HL-60 (cell line): ENCODE measurements around the gene ZNF766.
A peak's percentile ranks its signal among the peaks of the same experiment; 100 is the strongest.

Experiments used
- DNase-seq, 2 experiments: peaks; one replicate each; pipeline ENCODE4 v3.0.0-alpha.2; 2010 to 2020; ENCODE audit warnings: low read depth in 1 of 2, low spot score in 1 of 2
- H3K27ac ChIP-seq: fragments of 250-450 bp; sonication (Bioruptor Pico); replicated peaks from 2 replicates; pipeline ENCODE4 v1.5.1; 2020; ENCODE audit warnings: mild to moderate bottlenecking, moderate library complexity
- H3K27me3 ChIP-seq: fragments of 250-450 bp; sonication (Bioruptor Pico); 2 replicates; pipeline ENCODE4 v1.5.1; 2021; ENCODE audit warnings: mild to moderate bottlenecking, moderate library complexity; ENCODE audit not compliant: insufficient read depth, poor library complexity, severe bottlenecking
- H3K4me3 ChIP-seq: replicated peaks from 2 replicates; pipeline ENCODE4 v1.5.1; 2011; ENCODE audit warnings: mild to moderate bottlenecking, control low read depth, low read length; ENCODE audit not compliant: insufficient read depth
- GABPA ChIP-seq: IDR thresholded peaks from 2 replicates; pipeline ENCODE4 v1.6.1; 2012; ENCODE audit warnings: low read depth
- POLR2AphosphoS5 ChIP-seq: IDR thresholded peaks from 2 replicates; pipeline ENCODE4 v1.6.1; 2012; ENCODE audit warnings: low read depth
- SPI1 ChIP-seq: IDR thresholded peaks from 2 replicates; pipeline ENCODE4 v1.6.1; 2012; ENCODE audit warnings: low read depth, mild to moderate bottlenecking, borderline replicate concordance
- TF ChIP-seq, protein P1 (sequence below): IDR thresholded peaks from 2 replicates; pipeline ENCODE4 v1.6.1; 2012; ENCODE audit warnings: low read depth; ENCODE audit not compliant: insufficient replicate concordance
- TF ChIP-seq, protein P2 (sequence below): IDR thresholded peaks from one replicate; pipeline ENCODE4 v1.5.1; 2011; ENCODE audit warnings: low read length, control low read depth, inconsistent platforms; ENCODE audit not compliant: insufficient read depth

The ZNF766 gene

DNA sequence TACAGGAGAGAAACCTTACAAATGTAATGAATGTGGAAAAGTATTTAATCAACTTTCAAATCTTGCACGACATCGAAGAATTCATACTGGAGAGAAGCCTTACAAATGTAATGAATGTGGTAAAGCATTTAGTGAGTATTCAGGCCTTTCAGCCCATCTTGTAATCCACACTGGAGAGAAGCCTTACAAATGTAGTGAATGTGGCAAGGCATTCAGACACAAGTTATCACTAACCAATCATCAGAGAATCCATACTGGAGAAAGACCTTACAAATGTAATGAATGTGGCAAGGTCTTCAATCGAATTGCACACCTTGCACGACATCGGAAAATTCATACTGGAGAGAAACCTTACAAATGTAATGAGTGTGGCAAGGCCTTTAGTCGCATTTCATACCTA lies 53.0 kb downstream of the ZNF766 start:
- no peak for TF ChIP-seq GABPA
- TF ChIP-seq, protein P1, sequence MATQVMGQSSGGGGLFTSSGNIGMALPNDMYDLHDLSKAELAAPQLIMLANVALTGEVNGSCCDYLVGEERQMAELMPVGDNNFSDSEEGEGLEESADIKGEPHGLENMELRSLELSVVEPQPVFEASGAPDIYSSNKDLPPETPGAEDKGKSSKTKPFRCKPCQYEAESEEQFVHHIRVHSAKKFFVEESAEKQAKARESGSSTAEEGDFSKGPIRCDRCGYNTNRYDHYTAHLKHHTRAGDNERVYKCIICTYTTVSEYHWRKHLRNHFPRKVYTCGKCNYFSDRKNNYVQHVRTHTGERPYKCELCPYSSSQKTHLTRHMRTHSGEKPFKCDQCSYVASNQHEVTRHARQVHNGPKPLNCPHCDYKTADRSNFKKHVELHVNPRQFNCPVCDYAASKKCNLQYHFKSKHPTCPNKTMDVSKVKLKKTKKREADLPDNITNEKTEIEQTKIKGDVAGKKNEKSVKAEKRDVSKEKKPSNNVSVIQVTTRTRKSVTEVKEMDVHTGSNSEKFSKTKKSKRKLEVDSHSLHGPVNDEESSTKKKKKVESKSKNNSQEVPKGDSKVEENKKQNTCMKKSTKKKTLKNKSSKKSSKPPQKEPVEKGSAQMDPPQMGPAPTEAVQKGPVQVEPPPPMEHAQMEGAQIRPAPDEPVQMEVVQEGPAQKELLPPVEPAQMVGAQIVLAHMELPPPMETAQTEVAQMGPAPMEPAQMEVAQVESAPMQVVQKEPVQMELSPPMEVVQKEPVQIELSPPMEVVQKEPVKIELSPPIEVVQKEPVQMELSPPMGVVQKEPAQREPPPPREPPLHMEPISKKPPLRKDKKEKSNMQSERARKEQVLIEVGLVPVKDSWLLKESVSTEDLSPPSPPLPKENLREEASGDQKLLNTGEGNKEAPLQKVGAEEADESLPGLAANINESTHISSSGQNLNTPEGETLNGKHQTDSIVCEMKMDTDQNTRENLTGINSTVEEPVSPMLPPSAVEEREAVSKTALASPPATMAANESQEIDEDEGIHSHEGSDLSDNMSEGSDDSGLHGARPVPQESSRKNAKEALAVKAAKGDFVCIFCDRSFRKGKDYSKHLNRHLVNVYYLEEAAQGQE: no peak
- TF ChIP-seq SPI1: no peak
- TF ChIP-seq, protein P2, sequence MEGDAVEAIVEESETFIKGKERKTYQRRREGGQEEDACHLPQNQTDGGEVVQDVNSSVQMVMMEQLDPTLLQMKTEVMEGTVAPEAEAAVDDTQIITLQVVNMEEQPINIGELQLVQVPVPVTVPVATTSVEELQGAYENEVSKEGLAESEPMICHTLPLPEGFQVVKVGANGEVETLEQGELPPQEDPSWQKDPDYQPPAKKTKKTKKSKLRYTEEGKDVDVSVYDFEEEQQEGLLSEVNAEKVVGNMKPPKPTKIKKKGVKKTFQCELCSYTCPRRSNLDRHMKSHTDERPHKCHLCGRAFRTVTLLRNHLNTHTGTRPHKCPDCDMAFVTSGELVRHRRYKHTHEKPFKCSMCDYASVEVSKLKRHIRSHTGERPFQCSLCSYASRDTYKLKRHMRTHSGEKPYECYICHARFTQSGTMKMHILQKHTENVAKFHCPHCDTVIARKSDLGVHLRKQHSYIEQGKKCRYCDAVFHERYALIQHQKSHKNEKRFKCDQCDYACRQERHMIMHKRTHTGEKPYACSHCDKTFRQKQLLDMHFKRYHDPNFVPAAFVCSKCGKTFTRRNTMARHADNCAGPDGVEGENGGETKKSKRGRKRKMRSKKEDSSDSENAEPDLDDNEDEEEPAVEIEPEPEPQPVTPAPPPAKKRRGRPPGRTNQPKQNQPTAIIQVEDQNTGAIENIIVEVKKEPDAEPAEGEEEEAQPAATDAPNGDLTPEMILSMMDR: no peak
- no peak for TF ChIP-seq POLR2AphosphoS5
- H3K27me3 ChIP-seq: no peaks in the 10 kb centered on the region
- H3K27ac ChIP-seq: no peak overlapping the region
- H3K4me3 ChIP-seq: no peak overlapping the region
- DNase-seq: no peak

DNA sequence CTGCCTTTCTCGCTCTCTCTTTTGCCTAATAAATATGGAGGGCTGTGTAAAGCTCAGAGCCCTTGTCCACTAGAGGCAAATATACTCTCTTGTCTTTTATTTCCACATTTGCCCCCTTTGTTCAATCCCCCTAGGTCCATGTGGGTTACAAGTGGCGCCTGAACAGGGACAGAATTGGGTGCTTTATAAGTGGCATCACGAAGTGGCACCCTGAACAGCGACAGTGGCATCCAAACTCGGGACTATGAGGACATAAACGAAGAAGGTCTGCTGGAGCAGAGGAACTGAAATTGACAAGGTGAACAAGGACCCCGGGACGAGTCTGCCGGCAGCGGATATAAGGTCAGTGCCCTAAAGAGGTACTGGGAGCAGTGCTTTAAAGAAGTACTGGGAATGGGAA lies 62.4 kb downstream of the ZNF766 start:
- no peaks in the 10 kb centered on the region for H3K27me3 ChIP-seq
- H3K4me3 ChIP-seq: no peak overlapping the region
- TF ChIP-seq SPI1: no peak
- DNase-seq: no peak
- no peak overlapping the region for H3K27ac ChIP-seq

DNA sequence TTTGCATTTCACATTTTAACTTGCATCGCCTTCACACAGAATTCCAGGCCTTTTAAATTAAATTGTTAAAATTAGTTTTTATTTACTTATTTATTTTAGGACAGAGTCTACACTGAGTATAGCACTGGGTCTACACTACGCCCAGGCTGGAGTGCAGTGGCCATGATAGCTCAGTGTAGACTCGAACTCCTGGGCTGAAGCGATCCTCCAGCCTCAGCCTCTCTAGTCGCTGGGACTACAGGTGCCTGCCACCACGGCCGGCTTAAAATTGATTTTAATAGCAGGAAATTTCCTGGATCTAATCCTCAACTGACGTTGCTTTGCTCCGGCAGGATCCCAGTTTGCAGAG lies 66.4 kb downstream of the ZNF766 start:
- peak overlapping the region; percentile 51 for H3K4me3 ChIP-seq

DNA sequence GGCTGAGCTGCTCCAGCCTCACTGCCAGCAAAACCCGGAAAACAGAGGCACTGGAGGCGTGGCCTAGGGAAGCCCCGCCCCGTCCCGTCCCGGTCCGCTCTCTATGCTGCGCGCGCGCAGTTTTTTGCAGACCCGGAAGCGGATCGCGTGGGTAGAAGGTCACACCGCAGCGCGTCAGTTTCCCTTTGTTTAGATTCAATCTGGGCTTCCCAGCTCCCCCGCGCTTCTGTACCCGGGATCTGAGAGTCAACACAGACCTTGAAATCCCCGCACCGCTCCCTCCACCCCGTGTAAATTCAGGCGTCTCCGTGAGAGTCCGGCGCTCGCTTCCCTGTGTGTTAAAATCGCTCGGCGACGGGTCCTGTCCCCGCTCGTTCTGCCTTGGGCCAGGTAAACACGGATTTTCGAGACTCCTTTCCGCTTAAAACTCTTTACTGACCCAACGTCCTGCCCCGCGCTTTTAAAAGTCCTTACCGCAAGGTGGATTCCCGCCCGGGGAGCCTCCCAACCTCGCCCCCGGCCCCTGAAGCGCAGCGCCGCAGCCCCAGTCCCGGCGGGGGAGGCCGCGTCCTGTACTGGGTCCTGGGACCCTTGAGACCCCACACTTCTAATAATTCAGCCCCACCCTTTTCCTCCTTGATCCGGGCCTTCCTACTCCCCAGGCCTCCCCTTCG lies 66.9 kb downstream of the ZNF766 start, which contains the start of gene ZNF610:
ZNF610 (plus strand) TSS at position 127 of the 674 bp plus-strand sequence. CDS start 12,930 bp downstream, outside the sequence.
- H3K4me3 ChIP-seq: peak within 1 kb of the TSS; percentile 51
- peak within 1 kb of the TSS; percentile 96 for H3K27ac ChIP-seq
- TF ChIP-seq POLR2AphosphoS5 (peak; percentile 90), GABPA (peak; percentile 63), SPI1 (peak; percentile 2; the same call in 1 of the 2 replicates)
- TF ChIP-seq, protein P2: no peak
- TF ChIP-seq, protein P1: peak; percentile 52
- peak; percentile 76 to 91 for DNase-seq
- H3K27me3 ChIP-seq: no peaks in the 10 kb centered on the region

More for the DNA sequence above, 66.4 kb downstream of the ZNF766 start:
- no peak for DNase-seq
- TF ChIP-seq, protein P1: no peak
- no peak for TF ChIP-seq GABPA
- TF ChIP-seq SPI1: no peak
- TF ChIP-seq, protein P2: no peak
- no peak for TF ChIP-seq POLR2AphosphoS5
- Histone ChIP-seq H3K27me3 (no peaks in the 10 kb centered on the region), H3K27ac (peak overlapping the region; percentile 96)
